Activated CD8-positive, alpha-beta T cell treated with anti-CD3 and anti-CD28 coated beads for 36 hours (primary cell): ENCODE results near the gene ROR2. TPM values are rescaled to one million over a fixed set of nuclear protein-coding genes. Genes with fewer than 3 reads are reported as not detected.

ENCODE experiments used
- ATAC-seq: fragments of 200-7000 bp; cut with Tn5 transposase; one replicate; pipeline ENCODE4 v1.10.0; 2021; ENCODE audit warnings: mild to moderate bottlenecking, moderate library complexity
- CTCF ChIA-PET: fragments of 350-600 bp; sonication (Branson Sonifier 250); formaldehyde crosslinking; loops from one replicate; lab custom pipeline; 2021; ENCODE audit warnings: antibody characterized with exemption; lab: Charles Lee
- POLR2A ChIA-PET: fragments of 350-600 bp; sonication (Branson Sonifier 250); formaldehyde crosslinking; loops from one replicate; lab custom pipeline; 2021; ENCODE audit warnings: antibody characterized with exemption; lab: Charles Lee
- DNase-seq: peaks from one replicate; pipeline ENCODE4 v3.0.0-alpha.2; 2020
- H3K27ac Mint-ChIP-seq: one replicate; pipeline ENCODE4 v1.8.0; 2021; ENCODE audit warnings: mild to moderate bottlenecking, mixed read lengths
- H3K27me3 Mint-ChIP-seq: one replicate; pipeline ENCODE4 v1.8.0; 2021; ENCODE audit warnings: mixed read lengths
- H3K36me3 Mint-ChIP-seq: one replicate; pipeline ENCODE4 v1.8.0; 2021; ENCODE audit warnings: low read depth, mixed read lengths
- H3K4me1 Mint-ChIP-seq: one replicate; pipeline ENCODE4 v1.8.0; 2021; ENCODE audit warnings: low read depth, mixed read lengths
- H3K4me3 Mint-ChIP-seq: one replicate; pipeline ENCODE4 v1.8.0; 2021; ENCODE audit warnings: mild to moderate bottlenecking, moderate library complexity, mixed read lengths
- H3K9me3 Mint-ChIP-seq: one replicate; pipeline ENCODE4 v1.8.0; 2021; ENCODE audit warnings: mixed read lengths
- intact Hi-C: fragments of 100-400 bp; cut with micrococcal nuclease; formaldehyde crosslinking; loops from one replicate; pipeline ENCODE4 v1.10.0; 2022
- total RNA-seq, 2 experiments: library from RNA; stranded (reverse); gene quantifications; one replicate each; pipeline ENCODE4 v1.2.3, GENCODE V29; 2021
- TF ChIP-seq, protein P1 (sequence below): fragments of 200-600 bp; IDR thresholded peaks from one replicate; pipeline ENCODE4 v1.8.0; 2022; ENCODE audit warnings: antibody characterized with exemption, mild to moderate bottlenecking

Gene ROR2
- total RNA-seq, 2 experiments from 2014 or later, result not detected

DNA sequence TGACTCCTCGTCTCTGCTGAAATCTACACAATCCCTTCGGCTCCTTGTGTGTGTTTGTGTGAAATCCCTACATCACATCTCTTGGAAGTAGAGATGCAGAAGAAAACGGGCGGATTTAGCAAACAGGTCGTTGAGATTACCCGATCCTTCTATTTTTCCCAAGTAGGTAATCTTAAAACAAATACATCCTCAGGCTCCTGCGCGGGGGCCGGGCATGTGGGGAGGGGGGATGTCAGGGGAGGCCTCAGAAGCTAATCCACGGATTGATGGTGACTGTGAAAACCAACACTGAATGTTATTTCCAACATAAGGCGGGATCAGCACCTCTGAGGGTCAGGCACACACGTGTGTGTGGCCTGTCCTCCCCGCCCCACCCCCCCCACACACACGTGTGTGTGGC lies 137.8 kb downstream of the ROR2 start:
- DNase-seq, result no peak
- TF ChIP-seq, protein P1, sequence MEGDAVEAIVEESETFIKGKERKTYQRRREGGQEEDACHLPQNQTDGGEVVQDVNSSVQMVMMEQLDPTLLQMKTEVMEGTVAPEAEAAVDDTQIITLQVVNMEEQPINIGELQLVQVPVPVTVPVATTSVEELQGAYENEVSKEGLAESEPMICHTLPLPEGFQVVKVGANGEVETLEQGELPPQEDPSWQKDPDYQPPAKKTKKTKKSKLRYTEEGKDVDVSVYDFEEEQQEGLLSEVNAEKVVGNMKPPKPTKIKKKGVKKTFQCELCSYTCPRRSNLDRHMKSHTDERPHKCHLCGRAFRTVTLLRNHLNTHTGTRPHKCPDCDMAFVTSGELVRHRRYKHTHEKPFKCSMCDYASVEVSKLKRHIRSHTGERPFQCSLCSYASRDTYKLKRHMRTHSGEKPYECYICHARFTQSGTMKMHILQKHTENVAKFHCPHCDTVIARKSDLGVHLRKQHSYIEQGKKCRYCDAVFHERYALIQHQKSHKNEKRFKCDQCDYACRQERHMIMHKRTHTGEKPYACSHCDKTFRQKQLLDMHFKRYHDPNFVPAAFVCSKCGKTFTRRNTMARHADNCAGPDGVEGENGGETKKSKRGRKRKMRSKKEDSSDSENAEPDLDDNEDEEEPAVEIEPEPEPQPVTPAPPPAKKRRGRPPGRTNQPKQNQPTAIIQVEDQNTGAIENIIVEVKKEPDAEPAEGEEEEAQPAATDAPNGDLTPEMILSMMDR, result no peak
- Mint-ChIP-seq H3K27ac (no peak overlapping the region), H3K4me1 (no peaks in the 10 kb centered on the region), H3K4me3 (no peak overlapping the region), H3K9me3 (no peaks in the 10 kb centered on the region), H3K27me3 (no peaks in the 10 kb centered on the region), H3K36me3 (no peaks in the 10 kb centered on the region)
- CTCF ChIA-PET, result no interaction called here
- POLR2A ChIA-PET, result no interaction called here
- intact Hi-C loops, result no loop called here
- ATAC-seq, result no peak

DNA sequence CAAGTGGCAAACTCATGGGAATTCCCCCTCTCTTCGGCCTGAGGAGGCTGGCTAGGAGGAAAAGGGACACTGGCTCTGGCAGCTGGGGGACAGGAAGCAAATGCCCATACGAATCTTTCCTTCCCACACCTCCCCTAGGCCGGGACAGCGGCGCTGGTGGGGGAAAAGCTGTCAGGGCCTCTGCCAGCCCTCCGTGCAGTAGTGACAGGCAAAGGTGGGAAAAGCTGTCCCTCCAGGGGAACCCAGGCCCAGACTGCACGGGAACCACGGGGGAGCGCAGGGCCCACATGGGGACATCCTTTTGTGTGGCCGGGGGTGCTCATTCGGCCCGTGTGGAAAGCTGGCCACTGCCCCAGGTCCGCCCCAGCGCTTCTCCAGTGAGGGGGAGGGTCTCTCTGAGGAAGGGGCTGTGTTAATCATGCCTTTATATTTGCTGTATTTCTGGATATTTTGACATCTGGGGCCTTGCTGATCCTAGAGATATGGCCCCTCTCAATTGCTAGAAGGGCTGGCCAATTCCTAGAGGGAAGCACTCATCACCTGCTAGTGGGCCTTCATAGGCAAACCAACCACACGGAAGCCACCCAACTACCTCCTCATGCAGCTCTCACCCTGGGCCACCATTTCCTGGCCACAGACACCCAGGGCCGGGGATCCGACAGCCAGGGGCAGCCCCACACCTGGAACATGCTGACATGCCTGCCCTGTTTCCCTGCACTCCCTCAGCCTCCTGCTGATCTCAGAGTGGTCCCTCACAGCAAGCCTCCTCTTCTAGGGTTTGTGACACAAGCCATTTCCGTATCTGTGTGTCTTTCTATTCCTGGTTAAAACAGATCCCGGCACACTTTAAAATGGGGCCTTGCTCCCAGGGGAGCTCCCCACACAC lies 138.8 kb downstream of the ROR2 start:
- H3K4me3 Mint-ChIP-seq, result no peak overlapping the region
- no peak for DNase-seq
- ChIA-PET POLR2A (no interaction called here), CTCF (no interaction called here)
- TF ChIP-seq, protein P1, result no peak
- H3K4me1 Mint-ChIP-seq, result no peaks in the 10 kb centered on the region
- intact Hi-C loops, result no loop called here
- H3K27ac Mint-ChIP-seq, result no peak overlapping the region
- ATAC-seq, result no peak
- no peaks in the 10 kb centered on the region for H3K9me3 Mint-ChIP-seq
- H3K27me3 Mint-ChIP-seq, result peaks cover under 1% of the 10 kb centered on the region
- H3K36me3 Mint-ChIP-seq, result no peaks in the 10 kb centered on the region

DNA sequence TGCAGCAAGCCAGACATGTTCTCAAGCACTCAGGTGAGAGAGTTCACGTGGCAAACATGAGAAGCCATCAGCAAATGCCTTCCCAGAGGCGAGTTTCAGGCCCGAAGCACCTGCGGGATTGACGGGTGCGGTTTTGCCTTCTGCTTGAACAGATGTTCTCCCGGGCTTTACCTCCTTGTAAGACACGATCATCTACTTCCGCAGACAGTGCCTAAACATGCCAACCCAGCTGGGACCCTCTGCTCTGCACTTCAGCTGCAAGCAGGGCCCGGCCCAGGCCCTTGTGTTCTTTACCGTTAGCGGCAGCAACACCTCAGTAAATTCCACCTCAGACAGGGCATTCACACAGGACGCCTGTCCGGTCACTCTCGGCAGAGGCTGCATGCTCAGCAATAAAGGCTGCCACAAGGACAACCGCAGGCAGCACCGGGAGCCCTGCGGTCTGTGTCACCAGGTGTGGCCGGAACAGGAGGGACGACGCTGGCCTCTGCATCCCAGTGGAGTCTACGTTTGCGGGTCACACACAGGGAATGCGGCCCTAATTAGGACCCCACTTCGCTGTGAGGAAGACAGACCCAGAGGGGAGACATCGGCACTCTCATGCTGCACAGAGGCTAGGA lies 139.6 kb downstream of the ROR2 start:
- Mint-ChIP-seq H3K27ac (no peak overlapping the region), H3K27me3 (peaks cover 1% of the 10 kb centered on the region), H3K36me3 (no peaks in the 10 kb centered on the region), H3K4me3 (no peak overlapping the region), H3K9me3 (no peaks in the 10 kb centered on the region), H3K4me1 (no peaks in the 10 kb centered on the region)
- ChIA-PET POLR2A (no interaction called here), CTCF (no interaction called here)
- intact Hi-C loops, result no loop called here
- no peak for DNase-seq
- ATAC-seq, result no peak
- TF ChIP-seq, protein P1, result no peak

DNA sequence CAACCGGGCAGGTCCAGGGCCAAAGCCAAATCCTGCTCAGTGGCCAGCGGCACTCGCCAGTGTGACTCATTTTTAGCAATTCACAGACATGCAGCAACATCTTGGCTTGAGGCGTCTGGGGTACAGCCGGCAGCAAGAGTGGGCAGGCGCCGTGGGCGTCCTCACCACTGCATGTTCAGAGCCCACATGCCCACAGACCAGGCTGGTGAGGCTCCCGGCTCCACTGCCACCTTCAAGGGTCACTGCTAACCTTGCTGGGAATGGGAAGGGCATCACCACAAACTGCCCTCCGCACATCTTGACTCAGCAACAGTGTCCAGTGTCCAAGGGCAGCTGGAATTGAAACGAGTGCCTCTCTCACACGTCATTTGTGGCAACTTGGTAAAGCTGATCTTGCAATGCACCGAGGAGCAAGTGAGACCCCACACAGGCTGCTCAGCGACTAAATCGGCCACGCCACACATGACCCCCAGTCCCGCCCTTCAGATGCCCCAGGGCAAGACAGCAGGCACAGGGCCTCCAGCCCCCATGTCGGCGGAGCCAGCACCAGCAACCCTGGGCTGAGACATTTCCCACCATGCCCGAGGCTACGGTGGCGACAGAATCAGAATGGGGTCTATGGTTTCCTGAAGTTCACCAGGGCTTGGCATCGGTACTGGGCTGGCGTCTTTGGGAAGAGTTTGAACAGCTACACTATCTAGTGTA lies 140.3 kb downstream of the ROR2 start:
- no peaks in the 10 kb centered on the region for H3K4me1 Mint-ChIP-seq
- no peaks in the 10 kb centered on the region for H3K36me3 Mint-ChIP-seq
- POLR2A ChIA-PET, result interaction anchor here (0.6 kb wide), 1 partner anchor 195 kb away, joined by 3 read pairs; no protein-coding TSS in a partner anchor
- H3K27ac Mint-ChIP-seq, result no peak overlapping the region
- no peaks in the 10 kb centered on the region for H3K9me3 Mint-ChIP-seq
- H3K27me3 Mint-ChIP-seq, result peaks cover 1% of the 10 kb centered on the region
- CTCF ChIA-PET, result no interaction called here
- intact Hi-C loops, result no loop called here
- DNase-seq, result no peak
- no peak for ATAC-seq
- no peak overlapping the region for H3K4me3 Mint-ChIP-seq
- TF ChIP-seq, protein P1, result no peak
